GM21528 (cell line): Measurements from ENCODE around the gene CDC34.
"Not testable (repeated sequence)": the region's sequence is repeated elsewhere in the genome, so short reads cannot be mapped to it uniquely, and the experiment has no call there.

Experiments used
- ATAC-seq: cut with Tn5 transposase; IDR thresholded peaks from one replicate; pipeline ENCODE4 v1.9.1; 2021; ENCODE audit warnings: mild to moderate bottlenecking, moderate library complexity; ENCODE audit not compliant: unreplicated experiment, low FRiP score

The CDC34 gene

GRCh38 chr19:584240-585001 is 52.9 kb downstream of the CDC34 start:
- ATAC-seq = no peak

DNA sequence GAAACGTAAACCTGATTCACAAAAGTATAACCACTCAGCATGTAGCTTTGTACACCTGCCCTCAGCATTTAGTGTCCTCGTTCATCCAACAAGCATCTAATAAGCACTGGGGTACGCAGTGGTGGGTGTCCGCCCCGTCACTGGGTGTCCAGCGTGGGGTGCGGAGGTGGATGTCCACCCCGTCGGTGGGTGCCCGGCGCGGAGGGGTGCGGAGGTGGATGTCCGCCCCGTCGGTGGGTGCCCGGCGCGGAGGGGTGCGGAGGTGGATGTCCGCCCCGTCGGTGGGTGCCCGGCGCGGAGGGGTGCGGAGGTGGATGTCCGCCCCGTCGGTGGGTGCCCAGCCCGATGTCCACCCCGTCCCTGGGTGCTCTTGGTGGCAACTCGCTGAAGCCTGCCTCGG is 53.6 kb downstream of the CDC34 start:
- not testable (repeated sequence) for ATAC-seq

DNA sequence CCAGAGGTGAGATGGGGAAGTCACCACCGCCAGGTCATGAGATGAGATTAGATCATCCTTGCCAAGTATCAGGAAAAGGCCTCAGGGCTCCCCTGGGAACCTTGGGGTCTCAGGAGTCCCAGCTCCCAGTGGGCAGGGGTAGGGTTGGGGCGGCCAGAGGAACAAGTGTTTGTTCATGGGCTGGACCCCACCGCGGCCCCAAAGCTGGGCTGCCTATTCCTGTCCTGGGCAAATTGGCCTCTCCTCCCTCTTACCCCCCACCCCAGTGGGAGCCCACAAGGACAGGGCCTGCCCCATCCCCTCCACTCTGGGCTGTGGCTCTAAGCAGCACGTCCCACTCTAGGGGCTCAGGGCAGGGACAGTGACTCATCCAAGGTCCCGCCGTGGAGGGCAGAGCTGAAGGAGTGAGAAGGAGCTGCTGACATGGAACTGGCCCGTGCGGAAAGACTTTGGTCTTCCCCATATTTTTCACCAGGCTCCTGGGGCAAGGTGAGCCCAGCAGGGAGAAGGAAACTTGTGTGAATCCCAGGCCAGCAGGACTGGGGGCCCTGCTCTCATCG is 54.1 kb downstream of the CDC34 start:
- no peak for ATAC-seq

DNA sequence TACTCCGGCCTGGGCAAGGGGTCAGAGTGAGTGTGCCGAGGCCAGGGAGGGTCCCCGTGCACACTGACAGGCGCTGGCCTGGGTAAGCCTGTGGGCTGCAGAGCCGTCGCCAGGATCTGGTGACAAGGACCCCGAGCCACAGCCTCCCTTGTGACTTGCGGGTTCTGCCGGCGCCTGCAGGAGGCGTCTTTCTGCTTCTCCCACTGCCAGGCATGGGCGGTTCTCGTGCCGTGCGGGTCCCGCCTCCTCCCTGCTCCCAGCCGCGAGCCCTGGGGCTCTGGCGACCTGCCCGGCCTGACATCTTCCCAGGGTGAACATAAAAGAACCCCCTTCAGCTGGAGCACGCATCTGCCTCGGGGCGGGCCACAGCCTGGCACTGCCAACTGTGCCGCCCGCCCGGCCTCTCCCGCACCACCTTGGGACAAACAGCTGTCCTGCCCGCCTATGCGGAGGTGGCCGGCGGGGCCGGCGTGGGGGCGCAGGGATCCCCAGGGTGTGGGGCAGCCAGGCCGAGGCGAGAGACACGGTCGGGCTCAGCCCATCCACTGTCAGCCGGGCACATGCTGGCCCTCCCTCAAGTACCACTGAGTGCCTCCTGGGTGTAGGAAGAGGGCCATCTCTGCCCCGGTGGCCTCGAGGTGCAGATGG is 56.7 kb downstream of the CDC34 start:
- ATAC-seq = no peak

GRCh38 chr19:588741-589692 is 57.5 kb downstream of the CDC34 start:
- no peak for ATAC-seq

- no peak for ATAC-seq
Observed at GRCh38 chr19:589693-590395, 58.3 kb downstream of the CDC34 start, which contains the start of gene HCN2. Gene HCN2, plus strand, starts transcription at chr19:589881. Its CDS starts 65 bp downstream, at chr19:589946.

DNA sequence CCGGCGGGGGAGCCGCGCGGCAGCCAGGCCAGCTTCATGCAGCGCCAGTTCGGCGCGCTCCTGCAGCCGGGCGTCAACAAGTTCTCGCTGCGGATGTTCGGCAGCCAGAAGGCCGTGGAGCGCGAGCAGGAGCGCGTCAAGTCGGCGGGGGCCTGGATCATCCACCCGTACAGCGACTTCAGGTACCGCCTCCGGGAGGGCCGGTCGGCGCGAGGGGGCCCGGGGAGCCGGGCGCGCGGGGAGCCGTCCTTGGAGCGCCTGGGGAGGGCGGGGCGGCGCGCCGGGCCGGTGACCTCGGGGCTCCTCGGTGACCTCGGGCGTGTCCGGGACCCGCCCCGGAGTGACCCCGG is 58.8 kb downstream of the CDC34 start:
- no peak for ATAC-seq

- ATAC-seq = no peak
Observed at GRCh38 chr19:590750-591098, 59.2 kb downstream of the CDC34 start.

GRCh38 chr19:591099-591958 is 59.8 kb downstream of the CDC34 start:
- ATAC-seq = no peak
